GM23338 (cell line): ENCODE results near the gene MTCH2. TPM values are rescaled to one million over a fixed set of nuclear protein-coding genes. Genes with fewer than 3 reads are reported as not detected.

Source experiments
- ATAC-seq: fragments of 200-7000 bp; cut with Tn5 transposase; 3 replicates; pipeline ENCODE4 v1.9.1; 2020
- DNase-seq: peaks from one replicate; pipeline ENCODE4 v3.0.0-alpha.2; 2015; ENCODE audit warnings: low spot score
- H2AFZ ChIP-seq: fragments of 200-600 bp; sonication (generic); 2 replicates; pipeline ENCODE4 v1.8.0; 2016; ENCODE audit warnings: antibody characterized with exemption, mild to moderate bottlenecking, moderate library complexity
- H3F3A ChIP-seq: fragments of 200-600 bp; sonication (generic); replicated peaks from 2 replicates; pipeline ENCODE4 v1.8.0; 2017; ENCODE audit warnings: antibody characterized with exemption, mixed run types, low read depth
- H3K27ac ChIP-seq: fragments of 200-600 bp; sonication (generic); 2 replicates; pipeline ENCODE4 v1.6.1; 2016; ENCODE audit warnings: low read depth
- H3K27me3 ChIP-seq: fragments of 200-600 bp; sonication (generic); 2 replicates; pipeline ENCODE4 v1.8.0; 2016; ENCODE audit warnings: mild to moderate bottlenecking, mixed run types, moderate library complexity; ENCODE audit not compliant: insufficient read depth
- H3K36me3 ChIP-seq: fragments of 200-600 bp; sonication (generic); 2 replicates; pipeline ENCODE4 v1.8.0; 2016; ENCODE audit warnings: mild to moderate bottlenecking; ENCODE audit not compliant: insufficient read depth
- H3K4me1 ChIP-seq: fragments of 200-600 bp; sonication (generic); 2 replicates; pipeline ENCODE4 v1.8.0; 2016; ENCODE audit warnings: mild to moderate bottlenecking, moderate library complexity; ENCODE audit not compliant: insufficient read depth
- H3K4me2 ChIP-seq: fragments of 200-600 bp; sonication (generic); 2 replicates; pipeline ENCODE4 v1.7.1; 2017; ENCODE audit warnings: mixed run types
- H3K4me3 ChIP-seq: fragments of 200-600 bp; sonication (generic); 2 replicates; pipeline ENCODE4 v1.6.1; 2016; ENCODE audit warnings: mixed run types
- H3K79me2 ChIP-seq: fragments of 200-600 bp; sonication (generic); replicated peaks from 2 replicates; pipeline ENCODE4 v1.8.0; 2017; ENCODE audit warnings: mild to moderate bottlenecking; ENCODE audit not compliant: insufficient read depth
- H3K9me2 ChIP-seq: fragments of 200-600 bp; sonication (generic); 2 replicates; pipeline ENCODE4 v1.8.0; 2017; ENCODE audit not compliant: insufficient read depth
- H4K20me1 ChIP-seq: fragments of 200-600 bp; sonication (generic); replicated peaks from 2 replicates; pipeline ENCODE4 v1.8.0; 2017; ENCODE audit warnings: mild to moderate bottlenecking; ENCODE audit not compliant: insufficient read depth
- H3K27ac Mint-ChIP-seq: 2 replicates; pipeline ENCODE4 v1.8.0; 2020; ENCODE audit warnings: inconsistent platforms, mild to moderate bottlenecking, moderate library complexity, mixed read lengths
- H3K27me3 Mint-ChIP-seq: 3 replicates; pipeline ENCODE4 v1.8.0; 2022; ENCODE audit warnings: low read depth, mild to moderate bottlenecking, moderate library complexity, mixed read lengths, inconsistent platforms; ENCODE audit not compliant: insufficient read depth, poor library complexity
- H3K36me3 Mint-ChIP-seq: 3 replicates; pipeline ENCODE4 v1.8.0; 2021; ENCODE audit warnings: low read depth, mild to moderate bottlenecking, inconsistent platforms, moderate library complexity, mixed read lengths
- H3K4me1 Mint-ChIP-seq: 3 replicates; pipeline ENCODE4 v1.8.0; 2020; ENCODE audit warnings: mild to moderate bottlenecking, inconsistent platforms, mixed read lengths
- H3K4me3 Mint-ChIP-seq: 3 replicates; pipeline ENCODE4 v1.8.0; 2021; ENCODE audit warnings: moderate library complexity, mild to moderate bottlenecking, inconsistent platforms, mixed read lengths
- H3K9me3 Mint-ChIP-seq: 3 replicates; pipeline ENCODE4 v1.8.0; 2020; ENCODE audit warnings: moderate library complexity, mild to moderate bottlenecking, inconsistent platforms, mixed read lengths
- CREB1 ChIP-seq: fragments of 250-450 bp; sonication (Bioruptor Pico); IDR thresholded peaks from 2 replicates; pipeline ENCODE4 v1.5.0; 2020; ENCODE audit warnings: low read depth, mild to moderate bottlenecking, moderate library complexity
- CTCF ChIP-seq, 2 experiments: fragments of 200-600 bp in 1 of 2; sonication (generic) in 1 of 2; conservative IDR thresholded peaks; 2 replicates each; pipeline versions ENCODE4 v1.5.1 to v1.6.1; 2016 to 2017; ENCODE audit warnings: antibody characterized with exemption in 2 of 2, low read depth in 2 of 2, mild to moderate bottlenecking in 2 of 2, moderate library complexity in 1 of 2
- EZH2 ChIP-seq: fragments of 200-600 bp; sonication (generic); IDR thresholded peaks from one replicate; pipeline ENCODE4 v1.8.0; 2017; ENCODE audit warnings: antibody characterized with exemption, mild to moderate bottlenecking, low read depth; ENCODE audit not compliant: unreplicated experiment
- EZH2phosphoT487 ChIP-seq: fragments of 200-600 bp; sonication (generic); IDR thresholded peaks from one replicate; pipeline ENCODE4 v1.8.1; 2018; ENCODE audit warnings: antibody characterized with exemption; ENCODE audit not compliant: unreplicated experiment
- JUNB ChIP-seq: IDR thresholded peaks from one replicate; pipeline ENCODE4 v1.6.1; 2016; ENCODE audit warnings: antibody characterized with exemption; ENCODE audit not compliant: unreplicated experiment
- POLR2AphosphoS5 ChIP-seq: IDR thresholded peaks from 2 replicates; pipeline ENCODE4 v1.6.1; 2016; ENCODE audit warnings: antibody characterized with exemption, low read depth
- REST ChIP-seq: IDR thresholded peaks from one replicate; pipeline ENCODE4 v1.6.1; 2018; ENCODE audit warnings: antibody characterized with exemption; ENCODE audit not compliant: unreplicated experiment
- STAT1 ChIP-seq: IDR thresholded peaks from one replicate; pipeline ENCODE4 v1.6.1; 2016; ENCODE audit warnings: antibody characterized with exemption; ENCODE audit not compliant: unreplicated experiment
- ZNF114 ChIP-seq: fragments of 250-450 bp; sonication (Bioruptor Pico); IDR thresholded peaks from 2 replicates; pipeline ENCODE4 v1.5.0; 2020; ENCODE audit warnings: mild to moderate bottlenecking, moderate library complexity
- ZNF331 ChIP-seq: fragments of 250-450 bp; sonication (Bioruptor Pico); IDR thresholded peaks from 2 replicates; pipeline ENCODE4 v1.5.0; 2020; ENCODE audit warnings: low read depth, mild to moderate bottlenecking, moderate library complexity
- ZNF462 ChIP-seq: fragments of 250-450 bp; sonication (Bioruptor Pico); IDR thresholded peaks from 2 replicates; pipeline ENCODE4 v1.5.0; 2020; ENCODE audit warnings: mild to moderate bottlenecking, moderate library complexity
- polyA plus RNA-seq: library from polyadenylated mRNA; unstranded; fragments of >200 nt; fragmentation: Nextera tagmentation; extraction: Ambion mirVana; gene quantifications from 2 replicates; pipeline ENCODE4 v1.2.1, GENCODE V29; 2016
- total RNA-seq: library from RNA; depleted of rRNA; stranded (reverse); fragments of >200 nt; shearing (Covaris generic); gene quantifications from 2 replicates; pipeline ENCODE4 v1.2.3, GENCODE V29; 2014

The MTCH2 gene
- total and polyA plus RNA-seq, 2 experiments from 2014 or later: 90.9 to 155 TPM

GRCh38 chr11:47603295-47603694 is 39.1 kb downstream of the MTCH2 start (continued):
- TF ChIP-seq ZNF462 (no peak), EZH2phosphoT487 (no peak), STAT1 (no peak), JUNB (no peak), POLR2AphosphoS5 (no peak)

- ATAC-seq (no peak), DNase-seq (no peak)
- Mint-ChIP-seq H3K4me3 (no peak overlapping the region), H3K4me1 (peaks cover 6% of the 10 kb centered on the region; the same call in 2 of the 3 replicates), H3K36me3 (no peaks in the 10 kb centered on the region), H3K27ac (no peak overlapping the region), H3K27me3 (peaks cover 7% of the 10 kb centered on the region), H3K9me3 (no peaks in the 10 kb centered on the region)
- Histone ChIP-seq H3K79me2 (no peaks in the 10 kb centered on the region), H4K20me1 (no peaks in the 10 kb centered on the region), H3K9me2 (no peaks in the 10 kb centered on the region), H3K4me1 (no peaks in the 10 kb centered on the region), H3K27me3 (peaks cover 12% of the 10 kb centered on the region), H3F3A (no peaks in the 10 kb centered on the region), H3K27ac (no peak overlapping the region), H3K4me3 (no peak overlapping the region), H3K4me2 (no peak overlapping the region), H3K36me3 (no peaks in the 10 kb centered on the region), H2AFZ (no peak overlapping the region)
- TF ChIP-seq STAT1 (no peak), CREB1 (no peak), ZNF331 (CRISPR knock-in tag) (no peak), POLR2AphosphoS5 (no peak), JUNB (no peak), EZH2phosphoT487 (no peak), ZNF114 (CRISPR knock-in tag) (no peak), CTCF (conservative IDR thresholded peaks at IDR 0.05; ENCODE audit: low read depth in 2 of 2) (no peak), EZH2 (no peak), REST (no peak)
These were observed 42.5 kb downstream of the MTCH2 start for GRCh38 chr11:47599902-47600301.
